Measurements from ENCODE around the gene ADH1A. TPM values are rescaled to one million over a fixed set of nuclear protein-coding genes. Genes with fewer than 3 reads are reported as not detected.

The ADH1A gene
- total and polyA plus RNA-seq, 9 of the 15 experiments (the other 6 are each of a cell fraction or from before 2014, with no cell fraction given) = not detected

- TF ChIP-seq, protein P1, sequence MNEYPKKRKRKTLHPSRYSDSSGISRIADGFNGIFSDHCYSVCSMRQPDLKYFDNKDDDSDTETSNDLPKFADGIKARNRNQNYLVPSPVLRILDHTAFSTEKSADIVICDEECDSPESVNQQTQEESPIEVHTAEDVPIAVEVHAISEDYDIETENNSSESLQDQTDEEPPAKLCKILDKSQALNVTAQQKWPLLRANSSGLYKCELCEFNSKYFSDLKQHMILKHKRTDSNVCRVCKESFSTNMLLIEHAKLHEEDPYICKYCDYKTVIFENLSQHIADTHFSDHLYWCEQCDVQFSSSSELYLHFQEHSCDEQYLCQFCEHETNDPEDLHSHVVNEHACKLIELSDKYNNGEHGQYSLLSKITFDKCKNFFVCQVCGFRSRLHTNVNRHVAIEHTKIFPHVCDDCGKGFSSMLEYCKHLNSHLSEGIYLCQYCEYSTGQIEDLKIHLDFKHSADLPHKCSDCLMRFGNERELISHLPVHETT (CRISPR knock-in tag; conservative IDR thresholded peaks at IDR 0.05 in 1 of 2, IDR thresholded peaks at IDR 0.05 in 1 of 2) = no peak
- TF ChIP-seq HMG20A (CRISPR knock-in tag; conservative IDR thresholded peaks at IDR 0.05) (no peak), KDM1A (IDR thresholded peaks at IDR 0.05) (no peak), KLF13 (tag; IDR thresholded peaks at IDR 0.05; ENCODE audit: borderline replicate concordance, low read depth) (no peak), CLOCK (CRISPR knock-in tag; IDR thresholded peaks at IDR 0.05; ENCODE audit: borderline replicate concordance) (no peak), NR1H2 (CRISPR knock-in tag; IDR thresholded peaks at IDR 0.05) (no peak)
- TF ChIP-seq, protein P2, sequence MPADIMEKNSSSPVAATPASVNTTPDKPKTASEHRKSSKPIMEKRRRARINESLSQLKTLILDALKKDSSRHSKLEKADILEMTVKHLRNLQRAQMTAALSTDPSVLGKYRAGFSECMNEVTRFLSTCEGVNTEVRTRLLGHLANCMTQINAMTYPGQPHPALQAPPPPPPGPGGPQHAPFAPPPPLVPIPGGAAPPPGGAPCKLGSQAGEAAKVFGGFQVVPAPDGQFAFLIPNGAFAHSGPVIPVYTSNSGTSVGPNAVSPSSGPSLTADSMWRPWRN (IDR thresholded peaks at IDR 0.05; ENCODE audit: low read depth) = no peak
These were observed 33.6 kb upstream of the ADH1A start (continued) for GRCh38 chr4:99324361-99324760.
